Measurements from ENCODE around the gene GBA3.

Gene GBA3

GRCh38 chr4:22692736-22693135, at the start of gene GBA3:
TSS of gene GBA3 (plus strand) at chr4:22692937.
- no peak for DNase-seq (ENCODE audit: low read depth)

GRCh38 chr4:22643952-22644351, 48.8 kb upstream of the GBA3 start:
- DNase-seq (ENCODE audit: low read depth), result no peak

- DNase-seq (ENCODE audit: low read depth), result no peak
These were observed 47.1 kb upstream of the GBA3 start for GRCh38 chr4:22645481-22646182.

GRCh38 chr4:22648996-22649395, 43.7 kb upstream of the GBA3 start:
- DNase-seq (ENCODE audit: low read depth), result no peak

- no peak for DNase-seq (ENCODE audit: low read depth)
These were observed 42.0 kb upstream of the GBA3 start for GRCh38 chr4:22650771-22651170.

GRCh38 chr4:22653752-22654151, 39.0 kb upstream of the GBA3 start:
- no peak for DNase-seq (ENCODE audit: low read depth)

- no peak for DNase-seq (ENCODE audit: low read depth)
These were observed 31.3 kb upstream of the GBA3 start for GRCh38 chr4:22661443-22661842.

- peak; percentile 7 for DNase-seq (ENCODE audit: low read depth)
These were observed 25.3 kb upstream of the GBA3 start for GRCh38 chr4:22667332-22667940.

GRCh38 chr4:22668301-22668700, 24.4 kb upstream of the GBA3 start:
- DNase-seq (ENCODE audit: low read depth), result no peak

GRCh38 chr4:22668702-22669101, 24.0 kb upstream of the GBA3 start:
- DNase-seq (ENCODE audit: low read depth), result no peak

GRCh38 chr4:22670956-22671355, 21.8 kb upstream of the GBA3 start:
- DNase-seq (ENCODE audit: low read depth), result peak; percentile 19

GRCh38 chr4:22672519-22672918, 20.2 kb upstream of the GBA3 start:
- DNase-seq (ENCODE audit: low read depth), result no peak

- DNase-seq (ENCODE audit: low read depth), result no peak
These were observed 19.8 kb upstream of the GBA3 start for GRCh38 chr4:22672944-22673343.

GRCh38 chr4:22674700-22675099, 18.0 kb upstream of the GBA3 start:
- DNase-seq (ENCODE audit: low read depth), result no peak

- DNase-seq (ENCODE audit: low read depth), result no peak
These were observed 16.7 kb upstream of the GBA3 start for GRCh38 chr4:22676063-22676462.

GRCh38 chr4:22677780-22678179, 15.0 kb upstream of the GBA3 start:
- no peak for DNase-seq (ENCODE audit: low read depth)

GRCh38 chr4:22678940-22679854, 13.5 kb upstream of the GBA3 start:
- no peak for DNase-seq (ENCODE audit: low read depth)

GRCh38 chr4:22680065-22680642, 12.6 kb upstream of the GBA3 start:
- no peak for DNase-seq (ENCODE audit: low read depth)

- DNase-seq (ENCODE audit: low read depth), result no peak
These were observed 9.0 kb upstream of the GBA3 start for GRCh38 chr4:22683726-22684125.

- DNase-seq (ENCODE audit: low read depth), result no peak
These were observed 6.6 kb upstream of the GBA3 start for GRCh38 chr4:22686141-22686540.

GRCh38 chr4:22688236-22688635, 4.5 kb upstream of the GBA3 start:
- DNase-seq (ENCODE audit: low read depth), result peak; percentile 16

GRCh38 chr4:22689428-22689827, 3.3 kb upstream of the GBA3 start:
- no peak for DNase-seq (ENCODE audit: low read depth)

GRCh38 chr4:22695029-22695428, 2.3 kb downstream of the GBA3 start:
- DNase-seq (ENCODE audit: low read depth), result no peak
